CD4-positive, alpha-beta T cell (primary cell): ENCODE data around the gene PTGES3L. TPM values are rescaled to one million over a fixed set of nuclear protein-coding genes. Genes with fewer than 3 reads are reported as not detected.

Experiments used
- ATAC-seq: fragments of 200-7000 bp; cut with Tn5 transposase; one replicate; pipeline ENCODE4 v1.10.0; 2022; ENCODE audit warnings: mild to moderate bottlenecking; ENCODE audit not compliant: poor library complexity
- CTCF ChIA-PET: fragments of 350-600 bp; sonication (Branson Sonifier 250); formaldehyde crosslinking; loops from one replicate; lab custom pipeline; 2021; ENCODE audit warnings: antibody characterized with exemption, inconsistent platforms; lab: Charles Lee
- POLR2A ChIA-PET: fragments of 350-600 bp; sonication (Branson Sonifier 250); formaldehyde crosslinking; loops from one replicate; lab custom pipeline; 2021; ENCODE audit warnings: antibody characterized with exemption, inconsistent platforms; lab: Charles Lee
- DNase-seq, 14 experiments: peaks; one replicate each; pipeline ENCODE4 v3.0.0-alpha.2; 2013 to 2020; ENCODE audit warnings: mixed read lengths in 2 of 14
- H3K27ac ChIP-seq, 2 donors: one replicate each; pipeline versions ENCODE4 v1.5.1 to v1.7.0; 2013; ENCODE audit warnings: low read length in 2 of 2, low read depth in 1 of 2, mild to moderate bottlenecking in 1 of 2
- H3K27me3 ChIP-seq, 2 experiments: 1 replicate in 1 of 2; 2 replicates in 1 of 2; pipeline versions ENCODE4 v1.6.1 to v1.7.0; 2013; ENCODE audit warnings: low read length in 2 of 2, control low read depth in 1 of 2, mild to moderate bottlenecking in 1 of 2, moderate library complexity in 1 of 2; ENCODE audit not compliant: insufficient read depth in 2 of 2, control insufficient read depth in 1 of 2
- H3K36me3 ChIP-seq: one replicate; pipeline ENCODE4 v1.6.1; 2013; ENCODE audit warnings: low read length, control low read depth; ENCODE audit not compliant: insufficient read depth
- H3K4me1 ChIP-seq: one replicate; pipeline ENCODE4 v1.6.1; 2013; ENCODE audit warnings: low read length, control low read depth; ENCODE audit not compliant: insufficient read depth
- H3K4me3 ChIP-seq: one replicate; pipeline ENCODE4 v1.5.1; 2013; ENCODE audit warnings: mild to moderate bottlenecking, low read length, moderate library complexity
- H3K9me3 ChIP-seq, 2 experiments: 1 replicate in 1 of 2; 2 replicates in 1 of 2; pipeline versions ENCODE4 v1.6.1 to v1.7.0; 2013; ENCODE audit warnings: low read length in 2 of 2, mild to moderate bottlenecking in 2 of 2, control low read depth in 1 of 2, moderate library complexity in 1 of 2; ENCODE audit not compliant: control insufficient read depth in 1 of 2, insufficient read depth in 1 of 2
- H3K27ac Mint-ChIP-seq: one replicate; pipeline ENCODE4 v1.8.0; 2020; ENCODE audit warnings: mixed read lengths
- H3K27me3 Mint-ChIP-seq: one replicate; pipeline ENCODE4 v1.8.0; 2021; ENCODE audit warnings: mixed read lengths
- H3K36me3 Mint-ChIP-seq: one replicate; pipeline ENCODE4 v1.8.0; 2021; ENCODE audit warnings: low read depth, mixed read lengths
- H3K4me1 Mint-ChIP-seq: one replicate; pipeline ENCODE4 v1.8.0; 2021; ENCODE audit warnings: low read depth, mixed read lengths
- H3K4me3 Mint-ChIP-seq: one replicate; pipeline ENCODE4 v1.8.0; 2020; ENCODE audit warnings: mild to moderate bottlenecking, mixed read lengths
- H3K9me3 Mint-ChIP-seq: one replicate; pipeline ENCODE4 v1.8.0; 2020; ENCODE audit warnings: mixed read lengths
- CTCF ChIP-seq: fragments of 200-600 bp; IDR thresholded peaks from one replicate; pipeline ENCODE4 v1.8.0; 2022; ENCODE audit warnings: antibody characterized with exemption, mild to moderate bottlenecking
- intact Hi-C, 2 experiments: fragments of 100-400 bp; cut with DNase I in 1 of 2; cut with micrococcal nuclease in 1 of 2; formaldehyde crosslinking; loops; one replicate each; pipeline versions ENCODE4 v1.15.1 to v1.9.0; 2023 to 2025; cut with DNase I, micrococcal nuclease
- total RNA-seq, 174 experiments: library from RNA in 2 of 174; stranded (reverse) in 2 of 174; gene quantifications; one replicate each; pipeline ENCODE4 v1.2.3 and lab custom pipeline; 2021 to 2026

PTGES3L gene
- total RNA-seq, 2 experiments from 2014 or later: 0.20 TPM; not detected in 1

GRCh38 chr17:43014649-43015542 is 35.0 kb upstream of the PTGES3L start:
- Mint-ChIP-seq H3K9me3 (no peaks in the 10 kb centered on the region), H3K27me3 (no peaks in the 10 kb centered on the region)

DNA sequence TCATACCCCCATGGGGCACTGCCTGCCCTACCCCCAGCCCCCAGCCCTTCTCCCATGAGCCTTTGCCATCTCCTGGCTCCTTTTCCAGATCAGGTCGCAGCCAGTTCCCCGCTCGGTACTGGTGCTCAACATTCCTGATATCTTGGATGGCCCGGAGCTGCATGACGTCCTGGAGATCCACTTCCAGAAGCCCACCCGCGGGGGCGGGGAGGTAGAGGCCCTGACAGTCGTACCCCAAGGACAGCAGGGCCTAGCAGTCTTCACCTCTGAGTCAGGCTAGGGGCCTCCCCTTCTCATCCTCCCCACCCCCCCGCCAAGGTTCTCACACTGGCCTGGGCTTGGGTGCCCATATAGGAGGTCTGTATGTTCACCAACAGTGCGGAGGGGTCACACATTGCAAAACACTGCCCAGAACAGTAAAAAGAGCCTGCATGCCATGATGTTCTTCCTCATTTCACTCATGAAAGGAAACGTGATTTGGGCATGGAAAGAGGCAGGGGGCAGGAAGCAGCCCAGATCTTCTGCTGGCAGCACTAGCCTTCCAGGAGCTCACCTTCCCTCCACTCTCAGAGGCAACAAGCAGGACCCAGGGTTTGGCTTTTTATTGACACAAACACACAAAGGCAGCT is 34.3 kb upstream of the PTGES3L start:
- peaks cover 30% of the 10 kb centered on the region for H3K4me1 Mint-ChIP-seq
- ChIA-PET POLR2A (interaction anchor here (1.0 to 3.8 kb wide), 2 partner anchors 16 kb away, joined by 3 to 15 read pairs; partner anchors contain the start of gene RPL27), CTCF (no interaction called here)
- Histone ChIP-seq H3K36me3 (peaks cover 37% of the 10 kb centered on the region), H3K4me3 (no peak overlapping the region), H3K4me1 (peaks cover 8% of the 10 kb centered on the region), H3K27ac (no peak overlapping the region), H3K9me3 (no peaks in the 10 kb centered on the region), H3K27me3 (no peaks in the 10 kb centered on the region)
- no peaks in the 10 kb centered on the region for H3K9me3 Mint-ChIP-seq
- TF ChIP-seq CTCF: no peak
- ATAC-seq: no peak
- intact Hi-C loops: no loop called here
- H3K4me3 Mint-ChIP-seq: no peak overlapping the region
- H3K36me3 Mint-ChIP-seq: peaks cover 48% of the 10 kb centered on the region
- no peak overlapping the region for H3K27ac Mint-ChIP-seq
- no peaks in the 10 kb centered on the region for H3K27me3 Mint-ChIP-seq
- no peak for DNase-seq

More at GRCh38 chr17:43014649-43015542, 35.0 kb upstream of the PTGES3L start:
- intact Hi-C loops: no loop called here
- ATAC-seq (no peak), DNase-seq (no peak)
- H3K4me1 Mint-ChIP-seq: peaks cover 38% of the 10 kb centered on the region
- ChIA-PET CTCF (no interaction called here), POLR2A (interaction anchor here (1.0 kb wide), 1 partner anchor 17 kb away, joined by 3 read pairs; no protein-coding TSS in a partner anchor)
- no peak overlapping the region for H3K27ac ChIP-seq
- no peak for TF ChIP-seq CTCF
- H3K27me3 ChIP-seq: no peaks in the 10 kb centered on the region
- no peak overlapping the region for H3K4me3 ChIP-seq
- no peak overlapping the region for H3K4me3 Mint-ChIP-seq
- peaks cover 13% of the 10 kb centered on the region for H3K4me1 ChIP-seq
- no peaks in the 10 kb centered on the region for H3K9me3 ChIP-seq
- peaks cover 37% of the 10 kb centered on the region for H3K36me3 ChIP-seq
- peak overlapping the region; percentile 49 for H3K27ac Mint-ChIP-seq
- H3K36me3 Mint-ChIP-seq: peaks cover 48% of the 10 kb centered on the region

DNA sequence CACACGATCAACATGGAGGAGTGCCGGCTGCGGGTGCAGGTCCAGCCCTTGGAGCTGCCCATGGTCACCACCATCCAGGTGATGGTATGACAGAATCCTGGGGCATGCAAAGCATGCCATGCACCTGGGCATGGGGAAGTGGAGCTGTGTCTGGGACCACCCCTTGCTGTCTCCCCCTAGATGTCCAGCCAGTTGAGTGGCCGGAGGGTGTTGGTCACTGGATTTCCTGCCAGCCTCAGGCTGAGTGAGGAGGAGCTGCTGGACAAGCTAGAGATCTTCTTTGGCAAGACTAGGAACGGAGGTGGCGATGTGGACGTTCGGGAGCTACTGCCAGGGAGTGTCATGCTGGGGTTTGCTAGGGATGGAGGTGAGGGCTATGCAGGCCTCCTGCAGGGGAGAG is 33.4 kb upstream of the PTGES3L start:
- TF ChIP-seq CTCF: no peak
- H3K4me3 ChIP-seq: no peak overlapping the region
- H3K4me1 ChIP-seq: peaks cover 13% of the 10 kb centered on the region
- DNase-seq (no peak), ATAC-seq (no peak)
- no peak overlapping the region for H3K27ac ChIP-seq
- intact Hi-C loops: no loop called here
- H3K4me3 Mint-ChIP-seq: no peak overlapping the region
- peaks cover 22% of the 10 kb centered on the region for H3K4me1 Mint-ChIP-seq
- H3K9me3 ChIP-seq: no peaks in the 10 kb centered on the region
- H3K36me3 ChIP-seq: peaks cover 38% of the 10 kb centered on the region
- peaks cover 48% of the 10 kb centered on the region for H3K36me3 Mint-ChIP-seq
- POLR2A ChIA-PET: interaction anchor here (1.0 to 3.8 kb wide), 4 partner anchors 11 to 355 kb away, joined by 3 to 15 read pairs (median 4); partner anchors contain the start of genes RND2 and RPL27
- H3K27ac Mint-ChIP-seq: no peak overlapping the region
- CTCF ChIA-PET: no interaction called here
- no peaks in the 10 kb centered on the region for H3K9me3 Mint-ChIP-seq
- no peaks in the 10 kb centered on the region for H3K27me3 Mint-ChIP-seq
- H3K27me3 ChIP-seq: no peaks in the 10 kb centered on the region
